ENCODE data around the gene FRMPD3. TPM values are rescaled to one million over a fixed set of nuclear protein-coding genes. Genes with fewer than 3 reads are reported as not detected.

The FRMPD3 gene
- total RNA-seq, 1 experiment from 2014 or later, result 0.03 TPM

- no peak for DNase-seq (ENCODE audit: low spot score)
Observed at GRCh38 chrX:107480272-107480671, 30.8 kb downstream of the FRMPD3 start.

GRCh38 chrX:107482046-107482445 is 32.6 kb downstream of the FRMPD3 start:
- DNase-seq (ENCODE audit: low spot score), result no peak

- peak; percentile 0 for DNase-seq (ENCODE audit: low spot score)
Observed at GRCh38 chrX:107484002-107484726, 34.7 kb downstream of the FRMPD3 start.

GRCh38 chrX:107485013-107485412 is 35.6 kb downstream of the FRMPD3 start:
- no peak for DNase-seq (ENCODE audit: low spot score)

- DNase-seq (ENCODE audit: low spot score), result no peak
Observed at GRCh38 chrX:107493141-107493540, 43.7 kb downstream of the FRMPD3 start.

- DNase-seq (ENCODE audit: low spot score), result no peak
Observed at GRCh38 chrX:107496786-107497185, 47.3 kb downstream of the FRMPD3 start.

Other genes with a start within 250 kb of the FRMPD3 start
- gene NUP62CL, start 243.2 kb upstream of the FRMPD3 start, total RNA-seq (2014; rRNA removed; shearing (Covaris generic)), result 1.4 and 3.8 TPM in 2 replicates
- not detected in 2 replicates for gene DNAAF6, start 243.0 kb upstream of the FRMPD3 start, total RNA-seq (2014; rRNA removed; shearing (Covaris generic))
- 35.2 and 36.5 TPM in 2 replicates for gene PRPS1, start 178.9 kb downstream of the FRMPD3 start, total RNA-seq (2014; rRNA removed; shearing (Covaris generic))

Data from A172 (cell line).